AG04449 (cell line): ENCODE data around the gene CSKMT.

Experiments used
- CTCF ChIA-PET: fragments of 350-600 bp; formaldehyde crosslinking; extraction: SDS; loops from one replicate; lab custom pipeline; 2021; ENCODE audit warnings: antibody characterized with exemption; lab: Yijun Ruan, JAX
- POLR2A ChIA-PET: fragments of 400-600, 350-600 bp; formaldehyde crosslinking; extraction: SDS; loops from one replicate; lab custom pipeline; 2020; ENCODE audit warnings: antibody characterized with exemption, inconsistent platforms; lab: Yijun Ruan, JAX
- DNase-seq: peaks from one replicate; pipeline ENCODE4 v3.0.0-alpha.2; 2010; ENCODE audit warnings: low read depth, low spot score
- H3K4me3 ChIP-seq: 2 replicates; pipeline ENCODE4 v1.5.1; 2011; ENCODE audit warnings: low read depth, mild to moderate bottlenecking, control low read depth, low read length
- TF ChIP-seq, protein P1 (sequence below): IDR thresholded peaks from one replicate; pipeline ENCODE4 v1.5.1; 2011; ENCODE audit warnings: mild to moderate bottlenecking, moderate library complexity, low read length, control low read depth, inconsistent platforms; ENCODE audit not compliant: insufficient read depth; ENCODE audit errors: missing control alignments

The CSKMT gene

DNA sequence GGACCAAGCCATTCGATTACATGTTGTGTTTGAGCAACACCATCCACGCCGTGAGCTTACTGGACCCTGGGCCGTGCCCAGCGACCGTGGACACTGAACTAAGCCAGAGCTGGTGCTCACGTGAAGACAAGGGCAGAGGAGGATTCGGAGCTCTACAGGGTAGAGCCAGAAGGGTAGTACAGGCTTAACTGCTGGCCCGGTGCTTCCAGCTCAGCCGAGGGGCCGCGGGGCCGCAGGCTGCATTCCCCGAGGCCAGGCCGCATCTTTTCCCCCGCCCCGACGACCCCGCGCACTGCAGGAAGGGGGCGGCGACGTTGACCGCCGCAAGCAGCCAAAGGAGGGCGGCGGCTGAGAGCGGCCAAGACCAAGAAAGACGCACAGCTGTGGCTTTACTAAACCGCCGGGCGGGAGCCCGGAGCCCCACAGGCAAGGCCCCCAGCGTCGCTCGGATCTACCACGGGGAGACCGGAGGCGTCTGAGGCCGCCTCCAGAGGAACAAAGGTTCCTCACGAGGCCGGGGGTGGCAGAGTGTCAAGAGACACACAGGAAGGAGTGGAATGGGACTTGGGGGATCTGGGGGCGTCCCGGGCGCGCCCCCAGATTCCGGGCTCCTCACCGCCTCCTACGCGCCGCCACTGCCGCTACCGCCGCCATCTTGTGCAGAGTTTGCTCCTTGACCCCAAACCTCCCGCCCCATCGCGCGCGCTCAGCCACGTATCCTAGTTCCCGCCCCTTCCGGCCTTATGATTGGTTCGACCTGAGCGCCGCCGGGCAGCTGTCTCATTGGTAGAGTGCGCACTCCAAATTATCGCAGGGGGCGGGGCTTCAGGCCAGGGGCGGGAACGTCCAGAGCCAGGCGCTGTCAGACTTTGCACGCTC, 18.9 kb upstream of the CSKMT start, which contains the start of gene GANAB:
Gene GANAB (minus strand): TSS at position 668 of the 879 bp plus-strand sequence. CDS start 14 bp downstream, at position 654.
- ChIA-PET POLR2A (interaction anchor here (0.6 to 3.5 kb wide), 10 partner anchors 14 to 210 kb away, joined by 3 to 46 read pairs (median 4); partner anchors contain the start of genes B3GAT3, C11orf98, CSKMT and LRRN4CL), CTCF (interaction anchor here (1.0 to 2.7 kb wide), 6 partner anchors 11 to 251 kb away, joined by 3 to 11 read pairs (median 4); partner anchors contain the start of genes C11orf98 and CSKMT)
- TF ChIP-seq, protein P1, sequence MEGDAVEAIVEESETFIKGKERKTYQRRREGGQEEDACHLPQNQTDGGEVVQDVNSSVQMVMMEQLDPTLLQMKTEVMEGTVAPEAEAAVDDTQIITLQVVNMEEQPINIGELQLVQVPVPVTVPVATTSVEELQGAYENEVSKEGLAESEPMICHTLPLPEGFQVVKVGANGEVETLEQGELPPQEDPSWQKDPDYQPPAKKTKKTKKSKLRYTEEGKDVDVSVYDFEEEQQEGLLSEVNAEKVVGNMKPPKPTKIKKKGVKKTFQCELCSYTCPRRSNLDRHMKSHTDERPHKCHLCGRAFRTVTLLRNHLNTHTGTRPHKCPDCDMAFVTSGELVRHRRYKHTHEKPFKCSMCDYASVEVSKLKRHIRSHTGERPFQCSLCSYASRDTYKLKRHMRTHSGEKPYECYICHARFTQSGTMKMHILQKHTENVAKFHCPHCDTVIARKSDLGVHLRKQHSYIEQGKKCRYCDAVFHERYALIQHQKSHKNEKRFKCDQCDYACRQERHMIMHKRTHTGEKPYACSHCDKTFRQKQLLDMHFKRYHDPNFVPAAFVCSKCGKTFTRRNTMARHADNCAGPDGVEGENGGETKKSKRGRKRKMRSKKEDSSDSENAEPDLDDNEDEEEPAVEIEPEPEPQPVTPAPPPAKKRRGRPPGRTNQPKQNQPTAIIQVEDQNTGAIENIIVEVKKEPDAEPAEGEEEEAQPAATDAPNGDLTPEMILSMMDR = no peak
- H3K4me3 ChIP-seq = peak within 1 kb of the TSS; percentile 91
- peak; percentile 87 for DNase-seq

DNA sequence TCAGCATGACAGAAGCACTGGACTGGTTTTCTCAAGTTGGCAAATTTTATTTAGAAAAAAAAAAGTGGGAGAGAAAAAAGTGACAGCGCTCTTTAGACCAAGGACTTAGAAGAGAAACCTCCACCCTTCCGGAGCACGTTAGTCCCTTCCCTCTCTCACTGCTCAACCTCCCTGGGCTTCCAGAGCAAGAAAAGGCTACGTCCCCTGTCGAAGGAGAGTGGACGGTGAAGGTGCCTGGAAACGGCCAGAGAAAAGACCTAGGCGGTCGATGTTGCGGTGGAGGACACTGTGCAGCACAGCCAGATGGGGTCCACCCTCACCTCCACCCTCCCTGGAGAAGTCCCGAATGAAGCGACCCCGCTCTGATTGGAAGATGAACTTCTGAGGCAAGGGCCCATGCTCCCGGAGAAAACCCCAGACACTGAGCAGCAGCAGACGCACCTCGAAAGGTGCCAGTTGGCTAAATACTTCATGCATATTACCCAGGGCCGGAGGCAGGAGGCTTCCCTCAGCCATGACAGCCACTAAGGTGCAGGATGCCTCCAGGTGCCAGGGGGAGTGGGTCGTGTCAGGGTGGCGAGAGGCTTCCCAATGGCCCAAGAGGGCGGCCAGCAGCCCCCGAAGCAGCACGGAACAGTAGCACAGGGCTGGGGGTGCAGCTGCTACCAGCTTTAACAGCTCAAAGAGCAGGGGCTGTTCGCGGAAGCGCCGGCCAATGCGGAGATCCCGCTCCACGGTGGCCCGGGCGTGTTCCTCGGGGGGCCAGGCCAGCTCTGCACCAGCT, 18.1 kb upstream of the CSKMT start:
- ChIA-PET CTCF (interaction anchor here (1.2 to 2.7 kb wide), 2 partner anchors 12 to 21 kb away, joined by 3 to 11 read pairs; no protein-coding TSS in a partner anchor), POLR2A (interaction anchor here (0.6 to 3.5 kb wide), 7 partner anchors 13 to 209 kb away, joined by 3 to 46 read pairs (median 5); partner anchors contain the start of genes B3GAT3, C11orf98, CSKMT and TUT1)
- H3K4me3 ChIP-seq = 0 out of 2 replicates have a peak overlapping the region, but pooled peaks have one; percentile 2

DNA sequence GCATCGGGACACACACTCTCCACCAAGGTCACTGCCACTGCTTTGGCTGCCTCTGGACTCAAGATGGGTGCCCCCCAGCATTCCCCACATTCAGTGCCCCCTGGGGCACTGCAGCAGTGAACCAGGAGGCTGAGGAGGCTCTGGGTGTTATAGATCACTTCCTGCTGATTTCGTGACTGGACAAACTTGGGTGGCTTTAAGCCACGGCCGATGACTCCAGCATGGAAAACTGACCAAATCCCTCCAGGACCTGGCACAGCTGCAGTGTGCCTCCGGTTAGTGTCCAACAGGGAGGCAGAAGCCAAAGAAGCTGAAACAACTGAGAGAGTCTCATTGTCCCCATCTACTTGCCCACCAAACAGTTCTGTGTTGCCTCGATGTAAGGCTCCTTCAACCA, 17.5 kb upstream of the CSKMT start:
- H3K4me3 ChIP-seq = no peak overlapping the region
- ChIA-PET POLR2A (interaction anchor here (2.3 kb wide), 1 partner anchor 18 kb away, joined by 25 read pairs; the partner anchor contains the start of genes C11orf98 and CSKMT), CTCF (interaction anchor here (1.0 to 1.2 kb wide), 2 partner anchors 20 to 34 kb away, joined by 3 read pairs; partner anchors contain the start of gene ROM1)
- TF ChIP-seq, protein P1 = no peak
- DNase-seq = no peak

More for the DNA sequence above, 18.1 kb upstream of the CSKMT start:
- DNase-seq = no peak
- TF ChIP-seq, protein P1 = no peak

DNA sequence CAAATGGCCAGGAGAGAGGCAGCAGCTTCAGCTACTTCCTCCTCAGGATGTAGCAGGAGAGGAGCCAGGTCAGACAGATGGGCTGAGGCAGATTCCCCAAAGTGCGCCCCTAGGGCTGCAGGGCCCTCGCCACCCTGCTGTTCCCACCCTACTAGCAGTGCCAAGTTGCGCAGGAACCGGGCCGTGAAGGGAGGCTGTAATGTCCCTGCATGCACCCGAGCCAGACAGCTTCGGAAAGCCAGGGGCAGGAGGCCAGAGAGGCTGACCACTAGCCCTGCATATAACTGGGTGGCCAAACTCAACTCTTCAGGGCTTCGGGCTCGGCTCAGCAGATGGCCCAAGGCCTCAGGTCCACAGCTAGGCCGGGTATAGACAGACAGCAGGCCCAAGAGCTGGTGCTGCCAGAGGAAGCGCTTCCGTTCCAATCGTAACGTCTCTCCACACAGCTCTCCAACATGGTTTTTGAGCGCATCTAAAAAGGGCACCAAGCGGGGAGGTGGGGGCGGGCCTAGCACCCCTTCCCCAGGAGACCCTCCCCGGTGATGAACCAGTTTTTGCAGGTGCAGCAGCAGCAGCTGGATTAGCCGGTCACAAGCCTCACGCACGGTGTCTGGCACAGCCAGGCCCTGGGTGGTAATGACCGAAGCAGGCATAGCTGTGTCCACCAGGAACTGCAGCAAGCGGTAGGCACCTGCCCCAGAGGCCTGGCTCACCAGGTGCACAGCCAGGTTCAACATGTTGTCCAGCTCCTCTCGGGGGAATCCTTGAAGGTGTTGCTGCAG, 16.7 kb upstream of the CSKMT start:
- ChIA-PET CTCF (interaction anchor here (1.0 to 1.4 kb wide), 2 partner anchors 31 to 35 kb away, joined by 3 to 4 read pairs; partner anchors contain the start of gene ROM1), POLR2A (interaction anchor here (2.3 kb wide), 1 partner anchor 17 kb away, joined by 25 read pairs; the partner anchor contains the start of genes C11orf98 and CSKMT)
- TF ChIP-seq, protein P1 = no peak
- H3K4me3 ChIP-seq = no peak overlapping the region
- DNase-seq = no peak

DNA sequence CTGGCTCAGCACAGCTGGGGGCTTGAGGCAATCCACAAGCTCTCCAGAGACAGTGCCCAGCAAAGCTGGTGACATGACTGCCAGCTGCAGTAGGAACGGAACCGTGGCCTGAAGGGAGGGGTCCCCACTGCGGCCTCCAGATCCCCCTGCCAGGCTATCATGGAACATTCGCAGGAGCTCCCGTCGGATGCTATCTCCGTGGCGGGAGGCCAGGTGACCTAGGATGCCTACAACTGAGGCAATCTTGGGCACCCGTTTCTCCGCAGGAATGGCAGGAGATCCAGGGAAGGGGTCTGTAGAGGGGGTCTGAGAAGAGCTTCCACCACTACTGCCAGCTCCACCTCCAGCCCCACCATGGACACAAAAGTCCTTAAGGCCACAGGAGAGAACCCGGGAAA, 16.1 kb upstream of the CSKMT start:
- no peak overlapping the region for H3K4me3 ChIP-seq
- ChIA-PET POLR2A (interaction anchor here (2.3 kb wide), 1 partner anchor 17 kb away, joined by 25 read pairs; the partner anchor contains the start of genes C11orf98 and CSKMT), CTCF (interaction anchor here (1.4 kb wide), 1 partner anchor 31 kb away, joined by 4 read pairs; no protein-coding TSS in a partner anchor)
- DNase-seq = no peak
- TF ChIP-seq, protein P1 = no peak
